Measurements from ENCODE around the gene STIP1.

The STIP1 gene

GRCh38 chr11:64246871-64247728 lies 61.1 kb downstream of the STIP1 start, which contains the start of gene PPP1R14B:
Gene PPP1R14B, minus strand, starts transcription at chr11:64246943. Its CDS starts 270 bp downstream, at chr11:64246673.
- no peak for TF ChIP-seq CTCF (conservative IDR thresholded peaks at IDR 0.05; ENCODE audit: control insufficient read depth, insufficient read depth, low read depth, low read length)
- H3K4me3 ChIP-seq (ENCODE audit: control insufficient read depth, low read depth, low read length): peak within 1 kb of the TSS; percentile 98
- DNase-seq (ENCODE audit: low read depth): peak; percentile 86

- H3K4me3 ChIP-seq (ENCODE audit: control insufficient read depth, low read depth, low read length): peak overlapping the region; percentile 70
- no peak for TF ChIP-seq CTCF (conservative IDR thresholded peaks at IDR 0.05; ENCODE audit: control insufficient read depth, insufficient read depth, low read depth, low read length)
- no peak for DNase-seq (ENCODE audit: low read depth)
Observed at GRCh38 chr11:64247729-64248531, 62.0 kb downstream of the STIP1 start.

- TF ChIP-seq CTCF (conservative IDR thresholded peaks at IDR 0.05; ENCODE audit: control insufficient read depth, insufficient read depth, low read depth, low read length): no peak
- DNase-seq (ENCODE audit: low read depth): no peak
- H3K4me3 ChIP-seq (ENCODE audit: control insufficient read depth, low read depth, low read length): no peak overlapping the region
Observed at GRCh38 chr11:64248578-64248977, 62.6 kb downstream of the STIP1 start.

GRCh38 chr11:64249038-64249437 lies 63.1 kb downstream of the STIP1 start:
- DNase-seq (ENCODE audit: low read depth): no peak
- H3K4me3 ChIP-seq (ENCODE audit: control insufficient read depth, low read depth, low read length): no peak overlapping the region
- no peak for TF ChIP-seq CTCF (conservative IDR thresholded peaks at IDR 0.05; ENCODE audit: control insufficient read depth, insufficient read depth, low read depth, low read length)

GRCh38 chr11:64249563-64250414 lies 63.8 kb downstream of the STIP1 start:
- no peak for TF ChIP-seq CTCF (conservative IDR thresholded peaks at IDR 0.05; ENCODE audit: control insufficient read depth, insufficient read depth, low read depth, low read length)
- no peak for DNase-seq (ENCODE audit: low read depth)
- no peak overlapping the region for H3K4me3 ChIP-seq (ENCODE audit: control insufficient read depth, low read depth, low read length)

GRCh38 chr11:64250415-64251015 lies 64.5 kb downstream of the STIP1 start:
- H3K4me3 ChIP-seq (ENCODE audit: control insufficient read depth, low read depth, low read length): peak overlapping the region; percentile 40
- no peak for TF ChIP-seq CTCF (conservative IDR thresholded peaks at IDR 0.05; ENCODE audit: control insufficient read depth, insufficient read depth, low read depth, low read length)
- DNase-seq (ENCODE audit: low read depth): no peak
